CD4-positive, alpha-beta memory T cell (primary cell): Measurements from ENCODE around the gene OTUB1. TPM values are rescaled to one million over a fixed set of nuclear protein-coding genes. Genes with fewer than 3 reads are reported as not detected.

Experiments
- CTCF ChIA-PET: fragments of 350-600 bp; sonication (Branson Sonifier 250); formaldehyde crosslinking; loops from one replicate; lab custom pipeline; 2021; ENCODE audit warnings: inconsistent platforms; ENCODE audit not compliant: partially characterized antibody; lab: Charles Lee
- POLR2A ChIA-PET: fragments of 350-600 bp; sonication (Branson Sonifier 250); formaldehyde crosslinking; loops from one replicate; lab custom pipeline; 2021; ENCODE audit not compliant: partially characterized antibody; lab: Charles Lee
- DNase-seq, 5 donors: peaks; one replicate each; pipeline versions ENCODE4 v3.0.0 to v3.0.0-alpha.2; 2020 to 2022; ENCODE audit warnings: mixed read lengths in 1 of 5
- H3K27ac ChIP-seq: one replicate; pipeline ENCODE4 v1.7.0; 2013; ENCODE audit warnings: low read depth, low read length
- H3K27me3 ChIP-seq: 2 replicates; pipeline ENCODE4 v1.7.0; 2013; ENCODE audit warnings: mild to moderate bottlenecking, low read length, moderate library complexity; ENCODE audit not compliant: insufficient read depth
- H3K36me3 ChIP-seq: 2 replicates; pipeline ENCODE4 v1.7.0; 2013; ENCODE audit warnings: mild to moderate bottlenecking, low read length, moderate library complexity; ENCODE audit not compliant: insufficient read depth
- H3K4me1 ChIP-seq: 2 replicates; pipeline ENCODE4 v1.7.0; 2013; ENCODE audit warnings: mild to moderate bottlenecking, low read length, moderate library complexity; ENCODE audit not compliant: insufficient read depth
- H3K4me3 ChIP-seq, 2 donors: one replicate each; pipeline ENCODE4 v1.7.0; 2013; ENCODE audit warnings: low read length in 2 of 2, mild to moderate bottlenecking in 1 of 2
- H3K9me3 ChIP-seq, 2 donors: one replicate each; pipeline ENCODE4 v1.7.0; 2013; ENCODE audit warnings: low read length in 2 of 2, control low read depth in 1 of 2; ENCODE audit not compliant: control insufficient read depth in 1 of 2
- H3K27ac Mint-ChIP-seq, 7 donors: one replicate each; pipeline ENCODE4 v1.8.0; 2020 to 2021; ENCODE audit warnings: mixed read lengths in 7 of 7, mild to moderate bottlenecking in 6 of 7, inconsistent platforms in 3 of 7, moderate library complexity in 3 of 7
- H3K27me3 Mint-ChIP-seq, 2 donors: one replicate each; pipeline ENCODE4 v1.8.0; 2020 to 2021; ENCODE audit warnings: mixed read lengths in 2 of 2
- H3K36me3 Mint-ChIP-seq, 2 donors: one replicate each; pipeline ENCODE4 v1.8.0; 2020 to 2021; ENCODE audit warnings: mixed read lengths in 2 of 2, inconsistent platforms in 1 of 2, mild to moderate bottlenecking in 1 of 2
- H3K4me1 Mint-ChIP-seq, 4 donors: one replicate each; pipeline ENCODE4 v1.8.0; 2020 to 2021; ENCODE audit warnings: mixed read lengths in 4 of 4, mild to moderate bottlenecking in 1 of 4
- H3K4me3 Mint-ChIP-seq, 8 donors: one replicate each; pipeline ENCODE4 v1.8.0; 2020 to 2021; ENCODE audit warnings: mixed read lengths in 8 of 8, mild to moderate bottlenecking in 7 of 8, moderate library complexity in 6 of 8, inconsistent platforms in 3 of 8
- H3K9me3 Mint-ChIP-seq, 8 donors: one replicate each; pipeline ENCODE4 v1.8.0; 2020 to 2021; ENCODE audit warnings: mixed read lengths in 8 of 8, mild to moderate bottlenecking in 5 of 8, inconsistent platforms in 3 of 8, moderate library complexity in 1 of 8
- intact Hi-C: fragments of 100-400 bp; cut with micrococcal nuclease; formaldehyde crosslinking; loops from one replicate; pipeline ENCODE4 v1.15.1; 2023
- polyA plus RNA-seq, 2 donors: library from polyadenylated mRNA; unstranded; fragments of 300-500 nt; fragmentation: Illumina TruSeq; gene quantifications; one replicate each; pipeline ENCODE4 v1.2.3, GENCODE V29; 2021
- total RNA-seq, 2 experiments: library from RNA; stranded (reverse); gene quantifications; one replicate each; pipeline ENCODE4 v1.2.3, GENCODE V29; 2021

Gene OTUB1
- total and polyA plus RNA-seq, 4 experiments from 2014 or later, result 72.9 to 171 (median 102) TPM

- Mint-ChIP-seq H3K4me3 (peak overlapping the region in 6 of 8 donors; percentile 21 to 76 (median 41)), H3K27ac (no peak overlapping the region), H3K36me3 (peaks cover 9 to 35% of the 10 kb centered on the region in 2 donors), H3K27me3 (no peaks in the 10 kb centered on the region), H3K4me1 (peaks cover 0 to 5% (median 3%) of the 10 kb centered on the region in 4 donors), H3K9me3 (peaks cover 0 to 5% (median 0%) of the 10 kb centered on the region in 8 donors)
- no peaks in the 10 kb centered on the region for H3K9me3 ChIP-seq
- intact Hi-C loops, result loop anchor here (1.0 to 10.0 kb wide), 3 partner anchors 149 to 305 kb away; partner anchors contain the start of genes CATSPERZ and ESRRA
- H3K4me1 ChIP-seq, result peaks cover 8% of the 10 kb centered on the region
- peaks cover 18% of the 10 kb centered on the region for H3K36me3 ChIP-seq
- ChIA-PET CTCF (interaction anchor here (0.9 to 4.6 kb wide), 12 partner anchors 9 to 318 kb away, joined by 3 to 114 read pairs (median 4); partner anchors contain the start of genes MARK2, OTUB1, PRDX5 and TRMT112), POLR2A (interaction anchor here (1.0 to 2.4 kb wide), 10 partner anchors 9 to 246 kb away, joined by 3 to 10 read pairs (median 6); partner anchors contain the start of genes COX8A, OTUB1 and STIP1)
- no peak overlapping the region for H3K27ac ChIP-seq
- peak; percentile 54 to 74 (median 60) for DNase-seq
- no peaks in the 10 kb centered on the region for H3K27me3 ChIP-seq
- H3K4me3 ChIP-seq, result peak overlapping the region in 1 of 2 donors; percentile 28
These were observed 13.2 kb downstream of the OTUB1 start for GRCh38 chr11:63999349-64000025.

DNA sequence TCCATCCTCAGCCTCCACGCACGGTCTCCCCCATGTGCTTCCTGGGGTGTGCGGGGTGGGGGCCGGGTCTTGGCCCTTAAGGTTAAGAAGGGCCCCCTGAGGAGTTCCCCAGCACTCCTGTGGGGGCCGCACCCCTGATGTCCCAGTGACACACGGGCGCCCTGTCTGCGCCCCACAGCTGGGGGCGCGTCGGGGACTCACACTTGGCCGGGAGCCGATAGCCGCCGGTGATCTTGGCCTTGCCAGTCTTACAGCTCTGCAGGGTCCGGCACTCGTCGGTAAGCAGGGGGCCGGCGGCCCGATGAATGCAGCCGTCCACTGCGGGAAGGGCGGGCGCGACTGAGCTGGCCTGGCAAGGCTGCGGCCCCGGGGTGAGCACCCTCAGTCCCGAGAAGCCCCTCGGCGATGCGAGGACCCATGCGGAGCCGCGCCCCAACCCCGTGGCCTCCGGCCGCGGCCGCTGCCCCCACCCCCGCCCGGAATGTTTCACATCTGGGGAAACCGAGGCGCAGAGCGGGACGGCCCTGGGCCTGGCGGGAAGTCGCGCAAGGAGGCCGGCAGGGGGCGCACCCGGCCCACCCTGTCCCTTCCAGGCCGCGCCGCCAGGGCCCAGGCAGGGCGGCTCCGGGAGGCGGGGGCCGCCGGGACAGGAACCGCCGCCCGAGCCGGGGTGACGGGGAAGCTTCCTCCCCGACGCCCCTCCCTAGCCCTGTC lies 13.9 kb downstream of the OTUB1 start:
- intact Hi-C loops, result loop anchor here (1.0 to 10.0 kb wide), 3 partner anchors 148 to 305 kb away; partner anchors contain the start of genes CATSPERZ and ESRRA
- no peak overlapping the region for H3K27ac ChIP-seq
- Mint-ChIP-seq H3K9me3 (peaks cover 0 to 5% (median 0%) of the 10 kb centered on the region in 8 donors), H3K27ac (no peak overlapping the region), H3K4me3 (peak overlapping the region in 6 of 8 donors; percentile 21 to 76 (median 50)), H3K36me3 (peaks cover 3 to 29% of the 10 kb centered on the region in 2 donors), H3K27me3 (no peaks in the 10 kb centered on the region), H3K4me1 (peaks cover 0 to 5% (median 3%) of the 10 kb centered on the region in 4 donors)
- CTCF ChIA-PET, result interaction anchor here (0.7 to 4.6 kb wide), 24 partner anchors 9 to 1116 kb away, joined by 3 to 114 read pairs (median 4); partner anchors contain the start of genes MARK2, OTUB1, PRDX5 and TRMT112
- H3K9me3 ChIP-seq, result no peaks in the 10 kb centered on the region
- H3K4me3 ChIP-seq, result peak overlapping the region in 1 of 2 donors; percentile 28
- DNase-seq, result peak; percentile 66 to 79 (median 76)
- POLR2A ChIA-PET, result interaction anchor here (0.6 to 2.4 kb wide), 16 partner anchors 10 to 304 kb away, joined by 3 to 10 read pairs (median 3); partner anchors contain the start of genes COX8A, FERMT3, OTUB1 and STIP1
- H3K4me1 ChIP-seq, result peaks cover 8% of the 10 kb centered on the region
- H3K36me3 ChIP-seq, result peaks cover 18% of the 10 kb centered on the region
- no peaks in the 10 kb centered on the region for H3K27me3 ChIP-seq

- Mint-ChIP-seq H3K27ac (no peak overlapping the region), H3K4me1 (peaks cover 0 to 5% (median 3%) of the 10 kb centered on the region in 4 donors), H3K9me3 (peaks cover 0 to 5% (median 0%) of the 10 kb centered on the region in 8 donors), H3K36me3 (peaks cover 3 to 21% of the 10 kb centered on the region in 2 donors), H3K4me3 (peak overlapping the region in 6 of 8 donors; percentile 32 to 75 (median 56)), H3K27me3 (peaks cover 0 to under 1% of the 10 kb centered on the region in 2 donors)
- intact Hi-C loops, result loop anchor here (1.0 to 10.0 kb wide), 3 partner anchors 147 to 304 kb away; partner anchors contain the start of genes CATSPERZ and ESRRA
- POLR2A ChIA-PET, result interaction anchor here (0.6 to 2.4 kb wide), 11 partner anchors 13 to 304 kb away, joined by 3 to 10 read pairs (median 3); partner anchors contain the start of genes COX8A, FERMT3, OTUB1 and STIP1
- Histone ChIP-seq H3K4me1 (peaks cover 8% of the 10 kb centered on the region), H3K27ac (no peak overlapping the region), H3K27me3 (no peaks in the 10 kb centered on the region), H3K9me3 (no peaks in the 10 kb centered on the region), H3K4me3 (peak overlapping the region in 1 of 2 donors; percentile 28), H3K36me3 (peaks cover 18% of the 10 kb centered on the region)
- CTCF ChIA-PET, result interaction anchor here (0.7 to 4.6 kb wide), 22 partner anchors 10 to 1116 kb away, joined by 3 to 114 read pairs (median 4); partner anchors contain the start of genes CCDC88B, MARK2, PRDX5 and TRMT112
- no peak for DNase-seq
These were observed 14.7 kb downstream of the OTUB1 start for GRCh38 chr11:64000740-64001483.

GRCh38 chr11:64001484-64002420 lies 15.5 kb downstream of the OTUB1 start:
- H3K27me3 ChIP-seq, result no peaks in the 10 kb centered on the region
- H3K36me3 Mint-ChIP-seq, result peaks cover 3 to 16% of the 10 kb centered on the region in 2 donors
- no peaks in the 10 kb centered on the region for H3K9me3 ChIP-seq
- H3K4me3 Mint-ChIP-seq, result peak overlapping the region in 6 of 8 donors; percentile 25 to 75 (median 54)
- H3K9me3 Mint-ChIP-seq, result peaks cover 0 to 5% (median 0%) of the 10 kb centered on the region in 8 donors
- peaks cover 12% of the 10 kb centered on the region for H3K36me3 ChIP-seq
- no peak for DNase-seq
- ChIA-PET POLR2A (interaction anchor here (0.8 to 2.4 kb wide), 3 partner anchors 14 to 150 kb away, joined by 3 to 10 read pairs (median 9); no protein-coding TSS in a partner anchor), CTCF (interaction anchor here (0.8 to 4.6 kb wide), 15 partner anchors 11 to 1117 kb away, joined by 3 to 114 read pairs (median 4); partner anchors contain the start of genes CCDC88B and MARK2)
- peaks cover 8% of the 10 kb centered on the region for H3K4me1 ChIP-seq
- intact Hi-C loops, result loop anchor here (10.0 kb wide), 1 partner anchor 303 kb away; the partner anchor contains the start of genes CATSPERZ and ESRRA
- H3K4me3 ChIP-seq, result no peak overlapping the region
- peak overlapping the region in 2 of 7 donors; percentile 4 to 36 for H3K27ac Mint-ChIP-seq
- H3K4me1 Mint-ChIP-seq, result peaks cover 0 to 8% (median 4%) of the 10 kb centered on the region in 4 donors
- H3K27me3 Mint-ChIP-seq, result peaks cover 6% of the 10 kb centered on the region in 2 donors
- no peak overlapping the region for H3K27ac ChIP-seq

DNA sequence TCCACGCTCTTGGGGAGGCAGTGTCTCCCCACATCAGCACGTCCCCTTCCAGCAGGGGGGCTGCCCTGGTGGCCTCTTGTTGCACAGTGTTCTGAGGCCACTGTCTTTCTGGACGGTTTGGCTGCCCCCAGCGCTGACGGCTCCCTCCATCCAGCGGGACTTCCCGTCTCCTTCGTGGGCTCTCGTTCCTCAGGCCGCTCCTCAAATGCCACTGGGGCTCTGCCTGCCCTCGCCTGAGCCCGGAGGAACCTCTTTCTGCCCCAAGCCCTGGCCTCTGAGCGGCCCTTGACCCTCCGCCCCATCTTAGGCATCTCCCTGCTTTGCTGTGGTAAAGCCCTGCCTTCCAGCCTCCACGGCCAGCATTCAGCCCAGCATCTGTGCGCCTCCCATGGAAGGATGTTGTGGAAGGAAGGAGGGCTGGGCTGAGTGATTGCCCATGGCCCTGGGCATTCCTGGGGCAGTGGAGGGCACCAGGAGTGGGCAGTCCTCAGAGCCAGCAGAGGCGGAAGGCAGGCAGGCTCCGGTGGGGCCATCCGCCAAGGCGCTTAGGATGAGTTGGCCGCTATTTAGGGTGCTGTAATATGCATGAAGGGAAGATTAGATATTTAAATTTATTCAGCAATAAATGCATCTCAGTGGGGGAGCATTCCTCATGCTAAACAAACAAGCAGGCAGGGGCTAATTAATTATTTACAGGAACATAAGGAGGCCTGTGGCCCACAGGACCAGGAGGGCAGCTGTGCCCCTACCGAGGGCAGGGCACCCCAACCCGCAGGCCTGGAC lies 17.8 kb downstream of the OTUB1 start:
- no peak overlapping the region for H3K27ac ChIP-seq
- no peaks in the 10 kb centered on the region for H3K9me3 ChIP-seq
- CTCF ChIA-PET, result interaction anchor here (1.3 to 4.6 kb wide), 3 partner anchors 146 to 166 kb away, joined by 3 to 114 read pairs (median 6); no protein-coding TSS in a partner anchor
- intact Hi-C loops, result loop anchor here (10.0 kb wide), 1 partner anchor 301 kb away; the partner anchor contains the start of genes CATSPERZ and ESRRA
- no peaks in the 10 kb centered on the region for H3K27me3 ChIP-seq
- H3K4me1 ChIP-seq, result peaks cover 19% of the 10 kb centered on the region
- H3K4me3 ChIP-seq, result no peak overlapping the region
- peaks cover 19 to 23% of the 10 kb centered on the region in 2 donors for H3K27me3 Mint-ChIP-seq
- no peak overlapping the region for H3K4me3 Mint-ChIP-seq
- H3K36me3 Mint-ChIP-seq, result peaks cover 0 to 1% of the 10 kb centered on the region in 2 donors
- no peak overlapping the region for H3K27ac Mint-ChIP-seq
- no peaks in the 10 kb centered on the region for H3K36me3 ChIP-seq
- peaks cover 0 to 1% (median 0%) of the 10 kb centered on the region in 8 donors for H3K9me3 Mint-ChIP-seq
- POLR2A ChIA-PET, result no interaction called here
- peaks cover 8 to 18% (median 14%) of the 10 kb centered on the region in 4 donors for H3K4me1 Mint-ChIP-seq
- no peak for DNase-seq
